ENCODE measurements around the gene FBN2. TPM values are rescaled to one million over a fixed set of nuclear protein-coding genes. Genes with fewer than 3 reads are reported as not detected.

Gene FBN2
- total RNA-seq, 1 donor from 2014 or later, result 186 TPM

DNA sequence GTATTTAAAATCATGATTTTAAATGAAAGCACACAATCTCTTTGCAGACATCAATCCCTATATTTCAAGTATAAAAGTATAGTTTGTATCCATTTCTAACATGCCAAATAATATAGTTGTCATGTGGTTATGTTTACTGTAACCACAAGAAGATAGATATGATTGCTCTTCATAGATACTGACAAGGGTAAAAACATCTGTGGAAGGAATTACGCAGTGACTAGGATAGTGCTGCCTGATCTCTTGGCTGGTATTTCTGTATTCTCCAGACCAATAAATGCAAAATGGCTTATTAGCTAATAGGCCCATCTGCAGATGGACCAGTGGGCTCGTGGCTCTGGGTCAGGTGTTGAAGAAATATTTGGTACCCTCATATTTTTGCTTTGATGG lies 34.9 kb upstream of the FBN2 start:
- Mint-ChIP-seq H3K4me3 (no peak overlapping the region), H3K36me3 (no peaks in the 10 kb centered on the region), H3K27me3 (no peaks in the 10 kb centered on the region), H3K9me3 (no peaks in the 10 kb centered on the region), H3K4me1 (ENCODE audit: unreplicated experiment) (no peaks in the 10 kb centered on the region), H3K27ac (no peak overlapping the region)
- TF ChIP-seq CTCF (conservative IDR thresholded peaks at IDR 0.05), result no peak
- DNase-seq (ENCODE audit: extremely low spot score, unreplicated experiment), result no peak

- DNase-seq (ENCODE audit: extremely low spot score, unreplicated experiment), result no peak
- no peak for TF ChIP-seq CTCF (conservative IDR thresholded peaks at IDR 0.05)
- Mint-ChIP-seq H3K36me3 (no peaks in the 10 kb centered on the region), H3K4me1 (ENCODE audit: unreplicated experiment) (no peaks in the 10 kb centered on the region), H3K4me3 (no peak overlapping the region), H3K27ac (no peak overlapping the region), H3K27me3 (no peaks in the 10 kb centered on the region), H3K9me3 (peaks cover 4% of the 10 kb centered on the region)
These were observed 34.2 kb upstream of the FBN2 start for GRCh38 chr5:128572051-128572929.

DNA sequence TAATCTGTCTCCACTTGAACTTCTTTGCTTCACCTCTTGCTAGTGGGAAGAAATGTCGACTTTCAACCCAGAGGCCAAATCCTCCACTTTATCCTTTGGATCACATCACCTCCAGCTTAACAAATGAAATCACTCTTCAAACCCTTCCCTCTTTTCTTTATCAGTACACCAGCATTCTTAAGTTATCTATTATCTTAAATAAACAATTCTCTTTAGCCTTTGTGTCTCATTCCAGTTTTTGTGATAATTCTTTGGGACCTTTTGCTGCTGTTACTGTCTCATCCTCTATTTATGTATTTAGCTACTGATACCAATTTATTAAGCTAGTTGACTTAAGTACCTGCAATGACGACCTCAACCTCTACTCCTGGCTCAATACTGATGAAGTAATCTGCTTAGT lies 28.1 kb upstream of the FBN2 start:
- no peak for TF ChIP-seq CTCF (conservative IDR thresholded peaks at IDR 0.05)
- Mint-ChIP-seq H3K27me3 (no peaks in the 10 kb centered on the region), H3K36me3 (no peaks in the 10 kb centered on the region), H3K27ac (no peak overlapping the region), H3K9me3 (peaks cover 17% of the 10 kb centered on the region), H3K4me3 (no peak overlapping the region), H3K4me1 (ENCODE audit: unreplicated experiment) (peaks cover 11% of the 10 kb centered on the region)
- DNase-seq (ENCODE audit: extremely low spot score, unreplicated experiment), result no peak

DNA sequence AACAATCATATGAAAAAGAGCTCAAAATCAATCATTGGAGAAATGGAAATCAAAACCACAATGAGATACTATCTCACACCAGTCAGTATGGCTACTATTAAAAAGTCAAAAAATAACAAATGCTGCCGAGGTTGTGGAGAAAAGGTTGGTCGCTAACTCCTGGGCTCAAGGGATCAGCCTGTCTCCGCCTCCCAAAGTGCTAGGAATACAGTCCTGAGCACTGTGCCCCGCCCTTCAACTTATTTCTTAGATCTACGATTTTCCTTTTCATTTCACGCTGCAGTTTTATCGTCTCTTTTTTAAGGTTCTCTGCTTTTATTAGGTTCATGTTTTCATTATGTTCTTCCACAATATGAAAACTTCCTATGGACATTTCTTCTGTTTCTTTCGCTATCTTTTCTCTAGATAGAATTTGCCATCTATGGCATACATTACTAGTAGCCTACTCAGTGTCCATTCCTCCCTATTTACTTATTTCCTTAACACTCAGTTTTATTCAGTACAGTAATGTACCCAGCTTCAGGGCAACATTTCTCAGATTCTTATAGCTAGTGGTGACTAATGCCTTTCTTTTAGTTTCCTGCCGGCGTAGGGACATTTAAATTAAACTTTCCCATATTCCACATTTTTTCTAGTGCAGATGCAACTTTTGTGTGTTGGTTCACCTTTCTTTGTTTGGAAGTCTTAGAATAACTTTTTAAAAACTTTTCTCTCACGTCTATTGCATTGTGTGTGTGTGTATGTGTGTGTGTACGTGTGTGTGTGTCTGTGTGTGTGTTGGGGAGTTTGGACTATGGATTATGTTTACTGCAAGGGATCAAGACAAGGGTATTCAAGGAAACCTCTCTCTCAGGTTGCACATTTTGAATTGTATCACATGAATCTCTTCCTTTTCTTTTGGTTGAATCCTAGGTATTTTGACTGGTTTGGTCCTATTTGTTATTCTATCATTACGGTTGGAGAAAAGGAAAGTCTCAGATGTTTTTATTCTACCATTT lies 21.6 kb upstream of the FBN2 start:
- Mint-ChIP-seq H3K4me1 (ENCODE audit: unreplicated experiment) (no peaks in the 10 kb centered on the region), H3K36me3 (no peaks in the 10 kb centered on the region), H3K27me3 (no peaks in the 10 kb centered on the region), H3K9me3 (no peaks in the 10 kb centered on the region), H3K27ac (no peak overlapping the region), H3K4me3 (no peak overlapping the region)
- DNase-seq (ENCODE audit: extremely low spot score, unreplicated experiment), result no peak
- TF ChIP-seq CTCF (conservative IDR thresholded peaks at IDR 0.05), result no peak

GRCh38 chr5:128553747-128554146 lies 15.7 kb upstream of the FBN2 start:
- peaks cover 20% of the 10 kb centered on the region for H3K9me3 Mint-ChIP-seq
- DNase-seq (ENCODE audit: extremely low spot score, unreplicated experiment), result no peak
- H3K4me1 Mint-ChIP-seq (ENCODE audit: unreplicated experiment), result no peaks in the 10 kb centered on the region
- no peaks in the 10 kb centered on the region for H3K36me3 Mint-ChIP-seq
- no peak for TF ChIP-seq CTCF (conservative IDR thresholded peaks at IDR 0.05)
- no peak overlapping the region for H3K4me3 Mint-ChIP-seq
- H3K27me3 Mint-ChIP-seq, result no peaks in the 10 kb centered on the region
- no peak overlapping the region for H3K27ac Mint-ChIP-seq

Data from type B pancreatic cell (in vitro differentiated cells).